Left lobe of liver (tissue), 2 donors: ENCODE results near the gene NELL2. TPM values are rescaled to one million over a fixed set of nuclear protein-coding genes. Genes with fewer than 3 reads are reported as not detected.
"Not testable (repeated sequence)": the region's sequence is repeated elsewhere in the genome, so short reads cannot be mapped to it uniquely, and the experiment has no call there.

ENCODE experiments used
- ATAC-seq: fragments of 200-7000 bp; cut with Tn5 transposase; one replicate; pipeline ENCODE4 v1.9.1; 2020; ENCODE audit warnings: mild to moderate bottlenecking, moderate library complexity
- DNase-seq: peaks from one replicate; pipeline ENCODE4 v3.0.0-alpha.2; 2020; ENCODE audit warnings: low spot score
- total RNA-seq: library from RNA; stranded (reverse); gene quantifications from one replicate; pipeline ENCODE4 v1.2.1, GENCODE V29; 2021
- donor health status: DM: no; HTN: no; CAD: no; lungs with moderate emphysema.
- donor health status: DM: no; HTN: yes; CAD: no.

The NELL2 gene
- 0.78 TPM for total RNA-seq

GRCh38 chr12:44875954-44876543 lies at the start of gene NELL2:
TSS of gene NELL2 (minus strand) at chr12:44876315. CDS start at chr12:44875869, 446 bp downstream.
- no peak for DNase-seq
- peak; percentile 71 for ATAC-seq

- no peak for DNase-seq
- ATAC-seq: no peak
These were observed 45.6 kb upstream of the NELL2 start for GRCh38 chr12:44921736-44922135.

- ATAC-seq (no peak), DNase-seq (no peak)
These were observed 41.0 kb upstream of the NELL2 start for GRCh38 chr12:44917141-44917540.

- ATAC-seq: no peak
- no peak for DNase-seq
These were observed 39.8 kb upstream of the NELL2 start for GRCh38 chr12:44915958-44916357.

- no peak for DNase-seq
- ATAC-seq: no peak
These were observed 28.2 kb upstream of the NELL2 start for GRCh38 chr12:44904321-44904720.

GRCh38 chr12:44898108-44898507 lies 22.0 kb upstream of the NELL2 start:
- not testable (repeated sequence) for ATAC-seq

GRCh38 chr12:44889926-44890325 lies 13.8 kb upstream of the NELL2 start:
- DNase-seq: no peak
- no peak for ATAC-seq

More at GRCh38 chr12:44898108-44898507, 22.0 kb upstream of the NELL2 start:
- DNase-seq: not testable (repeated sequence)

GRCh38 chr12:44889162-44889561 lies 13.0 kb upstream of the NELL2 start:
- DNase-seq: no peak
- no peak for ATAC-seq

- ATAC-seq (no peak), DNase-seq (no peak)
These were observed 9.8 kb upstream of the NELL2 start for GRCh38 chr12:44885902-44886301.

- ATAC-seq (no peak), DNase-seq (no peak)
These were observed 5.1 kb upstream of the NELL2 start for GRCh38 chr12:44881197-44881596.

GRCh38 chr12:44876544-44877410 lies 662 bp upstream of the NELL2 start:
- peak; percentile 76 for ATAC-seq
- DNase-seq: no peak

GRCh38 chr12:44875417-44875953 lies 630 bp downstream of the NELL2 start:
- DNase-seq: no peak
- ATAC-seq: peak; percentile 44

GRCh38 chr12:44874981-44875416 lies 1.1 kb downstream of the NELL2 start:
- no peak for DNase-seq

GRCh38 chr12:44873898-44874297 lies 2.2 kb downstream of the NELL2 start:
- ATAC-seq (no peak), DNase-seq (no peak)

More at GRCh38 chr12:44874981-44875416, 1.1 kb downstream of the NELL2 start:
- peak; percentile 27 for ATAC-seq

- ATAC-seq: no peak
These were observed 6.6 kb downstream of the NELL2 start for GRCh38 chr12:44869503-44869902.

GRCh38 chr12:44863867-44864266 lies 12.2 kb downstream of the NELL2 start:
- DNase-seq (no peak), ATAC-seq (no peak)

More at GRCh38 chr12:44869503-44869902, 6.6 kb downstream of the NELL2 start:
- DNase-seq: no peak

GRCh38 chr12:44859998-44860689 lies 16.0 kb downstream of the NELL2 start:
- ATAC-seq (no peak), DNase-seq (no peak)

- ATAC-seq: no peak
- no peak for DNase-seq
These were observed 17.8 kb downstream of the NELL2 start for GRCh38 chr12:44858226-44858855.

GRCh38 chr12:44852483-44852882 lies 23.6 kb downstream of the NELL2 start:
- DNase-seq (no peak), ATAC-seq (no peak)

- no peak for ATAC-seq
- no peak for DNase-seq
These were observed 24.5 kb downstream of the NELL2 start for GRCh38 chr12:44851586-44851985.

- ATAC-seq (no peak), DNase-seq (no peak)
These were observed 27.4 kb downstream of the NELL2 start for GRCh38 chr12:44848703-44849085.
